Endothelial cell of umbilical vein (primary cell): ENCODE measurements around the gene PRR15L. TPM values are rescaled to one million over a fixed set of nuclear protein-coding genes. Genes with fewer than 3 reads are reported as not detected.
A peak's percentile ranks its signal among the peaks of the same experiment; 100 is the strongest.

Experiments used
- BruUV-seq: library from RNA; stranded (reverse); fragments of 400-500 nt; replicated peaks from 2 replicates; lab custom pipeline; 2021; lab: Mats Ljungman, UMichigan
- CTCF ChIA-PET: fragments of 300-600, 350-600 bp; sonication (Branson Sonifier 250); formaldehyde crosslinking; loops from one replicate; lab custom pipeline; 2021; ENCODE audit warnings: antibody characterized with exemption, inconsistent platforms; lab: Charles Lee
- POLR2A ChIA-PET: fragments of 300-600, 350-600 bp; sonication (Branson Sonifier 250); formaldehyde crosslinking; loops from one replicate; lab custom pipeline; 2021; ENCODE audit warnings: antibody characterized with exemption, inconsistent platforms; lab: Charles Lee
- DNase-seq: peaks from one replicate; pipeline ENCODE4 v3.0.0-alpha.2; 2011; ENCODE audit warnings: low read depth, low spot score
- FAIRE-seq: peaks from 2 replicates; lab custom pipeline; 2011; peaks lifted over from hg19 to GRCh38; lab: Jason Lieb, UNC
- H2AFZ ChIP-seq: 2 replicates; pipeline ENCODE4 v1.6.0; 2012; ENCODE audit warnings: low read depth, low read length, control low read depth, inconsistent platforms
- H3K27ac ChIP-seq: 2 replicates; pipeline ENCODE4 v1.5.1; 2011; ENCODE audit warnings: low read depth, mild to moderate bottlenecking, control low read depth, low read length, moderate library complexity; ENCODE audit not compliant: insufficient read depth
- H3K27me3 ChIP-seq, 2 experiments: 2 replicates each; pipeline versions ENCODE4 v1.6.0 to v1.6.1; 2011; ENCODE audit warnings: low read length in 2 of 2, mixed read lengths in 1 of 2; ENCODE audit not compliant: control insufficient read depth in 2 of 2, insufficient read depth in 2 of 2
- H3K36me3 ChIP-seq, 2 experiments: 2 replicates in 1 of 2; 3 replicates in 1 of 2; pipeline ENCODE4 v1.5.1; 2011; ENCODE audit warnings: low read length in 2 of 2, mild to moderate bottlenecking in 1 of 2, moderate library complexity in 1 of 2; ENCODE audit not compliant: control insufficient read depth in 2 of 2, insufficient read depth in 2 of 2; ENCODE audit errors: extremely low read depth in 1 of 2
- H3K4me1 ChIP-seq: 3 replicates; pipeline ENCODE4 v1.5.1; 2011; ENCODE audit warnings: mild to moderate bottlenecking, low read length; ENCODE audit not compliant: control insufficient read depth, insufficient read depth; ENCODE audit errors: extremely low read depth
- H3K4me2 ChIP-seq: 2 replicates; pipeline ENCODE4 v1.6.1; 2011; ENCODE audit warnings: low read length, control low read depth, mixed read lengths; ENCODE audit not compliant: insufficient read depth
- H3K4me3 ChIP-seq, 3 experiments: fragments of 200-600 bp in 1 of 3; sonication (generic), shearing (Covaris generic) in 1 of 3; replicated peaks in 1 of 3; 2 replicates each; pipeline ENCODE4 v1.5.1; 2011 to 2016; ENCODE audit warnings: control low read depth in 3 of 3, low read length in 3 of 3, mild to moderate bottlenecking in 2 of 3, inconsistent platforms in 1 of 3, low read depth in 1 of 3, moderate library complexity in 1 of 3; ENCODE audit not compliant: insufficient read depth in 1 of 3
- H3K79me2 ChIP-seq: 2 replicates; pipeline ENCODE4 v1.6.0; 2012; ENCODE audit warnings: low read length, inconsistent platforms; ENCODE audit not compliant: control insufficient read depth, insufficient read depth
- H3K9ac ChIP-seq: replicated peaks from 2 replicates; pipeline ENCODE3; 2011; ENCODE audit warnings: low read length, control low read depth; ENCODE audit not compliant: insufficient read depth; ENCODE audit errors: extremely low read depth
- H3K9me1 ChIP-seq: replicated peaks from 3 replicates; pipeline ENCODE4 v1.6.0; 2011; ENCODE audit warnings: mild to moderate bottlenecking, low read length; ENCODE audit not compliant: control insufficient read depth, insufficient read depth; ENCODE audit errors: extremely low read depth
- H3K9me3 ChIP-seq: replicated peaks from 2 replicates; pipeline ENCODE4 v1.5.1; 2012; ENCODE audit warnings: low read length, inconsistent platforms; ENCODE audit not compliant: control insufficient read depth, insufficient read depth
- H4K20me1 ChIP-seq: replicated peaks from 2 replicates; pipeline ENCODE3; 2011; ENCODE audit warnings: mild to moderate bottlenecking, low read length; ENCODE audit not compliant: control insufficient read depth, insufficient read depth; ENCODE audit errors: extremely low read depth
- CTCF ChIP-seq, 2 donors: IDR thresholded peaks; 1 replicate in 1 of 2; 2 replicates in 1 of 2; pipeline ENCODE4 v1.5.1; 2011; ENCODE audit warnings: low read length in 2 of 2, mild to moderate bottlenecking in 2 of 2, moderate library complexity in 2 of 2, control low read depth in 1 of 2, inconsistent platforms in 1 of 2, low read depth in 1 of 2; ENCODE audit not compliant: insufficient read depth in 1 of 2; ENCODE audit errors: extremely low read depth in 1 of 2
- EZH2 ChIP-seq: IDR thresholded peaks from 2 replicates; pipeline ENCODE4 v1.6.1; 2012; ENCODE audit warnings: borderline replicate concordance, low read depth, mild to moderate bottlenecking, moderate library complexity, low read length, inconsistent platforms; ENCODE audit not compliant: severe bottlenecking
- MAX ChIP-seq: IDR thresholded peaks from 2 replicates; pipeline ENCODE4 v1.6.1; 2011; ENCODE audit not compliant: insufficient read depth, insufficient read length
- dilution Hi-C: fragments of 300-500 bp; cut with MboI; formaldehyde crosslinking; loops from one replicate; pipeline ENCODE4 v1.15.0; 2019; ENCODE audit warnings: low sequenced_read_pairs; ENCODE audit not compliant: extremely low pct_ligation_motif_present
- intact Hi-C: fragments of 100-400 bp; cut with micrococcal nuclease; formaldehyde crosslinking; loops from one replicate; pipeline ENCODE4 v1.10.0; 2022
- polyA plus RNA-seq, 4 experiments: library from polyadenylated mRNA; depleted of rRNA in 3 of 4; stranded (reverse) in 3 of 4; unstranded in 1 of 4; fragments of >200 nt; gene quantifications; 2 replicates each; pipeline versions ENCODE4 v1.2.1 to v1.2.3, GENCODE V29; 2011 to 2012; ENCODE audit warnings: missing spikeins in 1 of 4
- total RNA-seq: library from RNA; stranded (reverse); gene quantifications from 2 replicates; pipeline ENCODE4 v1.2.3, GENCODE V29; 2021

Gene PRR15L
- total and polyA plus RNA-seq, 2 donors (not counting 3 experiments of a cell fraction or from before 2014, with no cell fraction given) = not detected

- no peaks in the 10 kb centered on the region for H3K4me1 ChIP-seq
- H3K27me3 ChIP-seq = no peaks in the 10 kb centered on the region
- no peaks in the 10 kb centered on the region for H3K9me3 ChIP-seq
- DNase-seq (no peak), FAIRE-seq (no peak)
- H3K9me1 ChIP-seq = no peaks in the 10 kb centered on the region
- no peaks in the 10 kb centered on the region for H3K79me2 ChIP-seq
- H3K36me3 ChIP-seq = peaks cover 0 to 36% of the 10 kb centered on the region in 2 experiments
- H3K4me3 ChIP-seq = no peak overlapping the region
- dilution Hi-C loops = no loop called here
- no peak for TF ChIP-seq MAX
- no TSS peak for BruUV-seq
- ChIA-PET POLR2A (no interaction called here), CTCF (interaction anchor here (1.3 to 15.7 kb wide), 3 partner anchors 10 to 37 kb away, joined by 4 to 469 read pairs (median 7); partner anchors contain the start of gene CDK5RAP3)
- H3K27ac ChIP-seq = no peak overlapping the region
- no peak overlapping the region for H3K9ac ChIP-seq
- no peak overlapping the region for H3K4me2 ChIP-seq
- H2AFZ ChIP-seq = no peak overlapping the region
- intact Hi-C loops = no loop called here
- no peaks in the 10 kb centered on the region for H4K20me1 ChIP-seq
Observed at GRCh38 chr17:47980541-47980940, 22.9 kb upstream of the PRR15L start.

- FAIRE-seq (peak; percentile 85), DNase-seq (peak; percentile 48)
- Histone ChIP-seq H2AFZ (no peak overlapping the region), H3K9me1 (no peaks in the 10 kb centered on the region), H3K36me3 (peaks cover 0 to 47% of the 10 kb centered on the region in 2 experiments), H3K4me2 (no peak overlapping the region), H3K79me2 (no peaks in the 10 kb centered on the region), H3K9me3 (no peaks in the 10 kb centered on the region), H4K20me1 (no peaks in the 10 kb centered on the region), H3K4me3 (no peak overlapping the region), H3K9ac (no peak overlapping the region), H3K27ac (no peak overlapping the region), H3K4me1 (no peaks in the 10 kb centered on the region), H3K27me3 (no peaks in the 10 kb centered on the region)
- ChIA-PET CTCF (interaction anchor here (0.6 to 15.7 kb wide), 23 partner anchors 8 to 153 kb away, joined by 3 to 469 read pairs (median 4); partner anchors contain the start of genes PNPO, PRR15L and SCRN2), POLR2A (no interaction called here)
- dilution Hi-C loops = no loop called here
- no peak for TF ChIP-seq EZH2
- no peak for TF ChIP-seq MAX
- TF ChIP-seq CTCF (IDR thresholded peaks at IDR 0.05; ENCODE audit: extremely low read depth in 1 of 2, insufficient read depth in 1 of 2, low read depth in 1 of 2, low read length in 2 of 2) = peak; percentile 75 to 83
- intact Hi-C loops = loop anchor here (1.0 to 2.0 kb wide), 4 partner anchors 30 to 96 kb away; no protein-coding TSS in a partner anchor
- no TSS peak for BruUV-seq
Observed at GRCh38 chr17:47978324-47978723, 20.6 kb upstream of the PRR15L start.
